HEK293 (cell line): ENCODE data around the gene AK3.
A peak's percentile ranks its signal among the peaks of the same experiment; 100 is the strongest.

Experiments used
- CTCF ChIA-PET: fragments of 350-600 bp; formaldehyde crosslinking; extraction: SDS; loops from one replicate; lab custom pipeline; 2021; ENCODE audit warnings: antibody characterized with exemption; lab: Yijun Ruan, JAX
- POLR2A ChIA-PET: fragments of 300-600 bp; formaldehyde crosslinking; extraction: SDS; loops from one replicate; lab custom pipeline; 2020; ENCODE audit warnings: antibody characterized with exemption, inconsistent platforms; lab: Yijun Ruan, JAX
- H3K27ac ChIP-seq: fragments of 200-500 bp; sonication (Bioruptor generic); 2 replicates; pipeline ENCODE4 v1.5.1; 2014; ENCODE audit warnings: low read depth, low read length, control low read depth, inconsistent platforms; ENCODE audit errors: extremely low read depth
- H3K36me3 ChIP-seq, 2 experiments: fragments of 200-500 bp in 1 of 2; sonication (Bioruptor generic) in 1 of 2; 1 replicate in 1 of 2; 2 replicates in 1 of 2; pipeline ENCODE4 v1.5.1; 2014 to 2017; ENCODE audit warnings: inconsistent platforms in 2 of 2, low read length in 2 of 2; ENCODE audit not compliant: control insufficient read depth in 2 of 2, insufficient read depth in 1 of 2
- H3K4me1 ChIP-seq: fragments of 200-500 bp; sonication (Bioruptor generic); 2 replicates; pipeline ENCODE4 v1.5.1; 2014; ENCODE audit warnings: mild to moderate bottlenecking, low read length, inconsistent platforms; ENCODE audit not compliant: control insufficient read depth, insufficient read depth
- H3K4me3 ChIP-seq: 2 replicates; pipeline ENCODE4 v1.5.1; 2011; ENCODE audit warnings: low read depth, mild to moderate bottlenecking, control low read depth, low read length, moderate library complexity
- H3K9me3 ChIP-seq: fragments of 200-500 bp; sonication (Bioruptor generic); 2 replicates; pipeline ENCODE4 v1.5.1; 2014; ENCODE audit warnings: low read depth, low read length, inconsistent platforms; ENCODE audit not compliant: control insufficient read depth, insufficient read depth
- GLIS1 ChIP-seq: fragments of 450-650 bp; formaldehyde crosslinking; IDR thresholded peaks from 2 replicates; pipeline ENCODE4 v1.5.1; 2016; ENCODE audit warnings: missing biosample characterization, missing genetic modification characterization
- GLIS2 ChIP-seq: fragments of 450-650 bp; formaldehyde crosslinking; IDR thresholded peaks from 2 replicates; pipeline ENCODE4 v1.5.1; 2016; ENCODE audit warnings: missing biosample characterization, missing genetic modification characterization
- MEIS1 ChIP-seq: sonication (generic); formaldehyde crosslinking; IDR thresholded peaks from 2 replicates; pipeline ENCODE4 v1.8.1; 2022; ENCODE audit warnings: missing genetic modification reagents, mild to moderate bottlenecking, borderline replicate concordance
- PBX3 ChIP-seq: sonication (generic); formaldehyde crosslinking; IDR thresholded peaks from 2 replicates; pipeline ENCODE4 v1.8.1; 2022; ENCODE audit warnings: mild to moderate bottlenecking, moderate library complexity, missing genetic modification reagents
- SP2 ChIP-seq: fragments of 450-650 bp; formaldehyde crosslinking; IDR thresholded peaks from 2 replicates; pipeline ENCODE4 v1.5.1; 2016; ENCODE audit warnings: missing biosample characterization, missing genetic modification characterization
- SP3 ChIP-seq: fragments of 450-650 bp; formaldehyde crosslinking; IDR thresholded peaks from 2 replicates; pipeline ENCODE4 v1.5.1; 2016; ENCODE audit warnings: missing biosample characterization, missing genetic modification characterization
- YY2 ChIP-seq: fragments of 450-650 bp; formaldehyde crosslinking; IDR thresholded peaks from 2 replicates; pipeline ENCODE4 v1.5.1; 2016; ENCODE audit warnings: missing biosample characterization, missing genetic modification characterization
- ZBTB20 ChIP-seq: fragments of 450-650 bp; formaldehyde crosslinking; IDR thresholded peaks from 2 replicates; pipeline ENCODE4 v1.5.1; 2016; ENCODE audit warnings: missing biosample characterization, missing genetic modification characterization
- ZBTB26 ChIP-seq: fragments of 450-650 bp; formaldehyde crosslinking; optimal IDR thresholded peaks from 2 replicates; pipeline ENCODE3; 2016; ENCODE audit warnings: missing biosample characterization, mild to moderate bottlenecking, missing genetic modification characterization
- ZBTB48 ChIP-seq: fragments of 450-650 bp; formaldehyde crosslinking; IDR thresholded peaks from 2 replicates; pipeline ENCODE4 v1.5.1; 2016; ENCODE audit warnings: missing biosample characterization, missing genetic modification characterization
- ZBTB8A ChIP-seq: fragments of 450-650 bp; formaldehyde crosslinking; IDR thresholded peaks from 2 replicates; pipeline ENCODE4 v1.5.1; 2016; ENCODE audit warnings: missing biosample characterization, missing genetic modification characterization
- ZEB2 ChIP-seq: fragments of 450-650 bp; formaldehyde crosslinking; IDR thresholded peaks from 2 replicates; pipeline ENCODE4 v1.5.1; 2016; ENCODE audit warnings: missing biosample characterization, missing genetic modification characterization
- ZFP37 ChIP-seq: fragments of 450-650 bp; formaldehyde crosslinking; IDR thresholded peaks from 2 replicates; pipeline ENCODE4 v1.5.1; 2016; ENCODE audit warnings: missing biosample characterization, missing genetic modification characterization
- ZNF133 ChIP-seq: fragments of 450-650 bp; formaldehyde crosslinking; IDR thresholded peaks from 2 replicates; pipeline ENCODE4 v1.5.1; 2016; ENCODE audit warnings: missing biosample characterization, missing genetic modification characterization
- ZNF19 ChIP-seq: fragments of 450-650 bp; formaldehyde crosslinking; IDR thresholded peaks from 2 replicates; pipeline ENCODE4; 2016; ENCODE audit warnings: missing biosample characterization, missing genetic modification characterization, low read depth
- ZNF221 ChIP-seq: fragments of 450-650 bp; formaldehyde crosslinking; IDR thresholded peaks from 2 replicates; pipeline ENCODE4 v1.5.1; 2017; ENCODE audit warnings: missing biosample characterization, missing genetic modification characterization, borderline replicate concordance
- ZNF274 ChIP-seq, 2 experiments: fragments of 200-500 bp in 1 of 2; fragments of 450-650 bp in 1 of 2; sonication (Bioruptor generic) in 1 of 2; formaldehyde crosslinking in 1 of 2; IDR thresholded peaks; 2 replicates each; pipeline versions ENCODE4 v1.5.1 to v1.6.1; 2014 to 2016; ENCODE audit warnings: borderline replicate concordance in 1 of 2, inconsistent platforms in 1 of 2, low read length in 1 of 2, missing biosample characterization in 1 of 2, missing genetic modification characterization in 1 of 2
- ZNF335 ChIP-seq: fragments of 450-650 bp; formaldehyde crosslinking; conservative IDR thresholded peaks from 2 replicates; pipeline ENCODE4 v1.5.1; 2016; ENCODE audit warnings: missing biosample characterization, missing genetic modification characterization
- ZNF341 ChIP-seq: fragments of 450-650 bp; formaldehyde crosslinking; IDR thresholded peaks from 2 replicates; pipeline ENCODE4; 2016; ENCODE audit warnings: low read depth, missing biosample characterization, missing genetic modification characterization
- ZNF366 ChIP-seq: fragments of 450-650 bp; formaldehyde crosslinking; conservative IDR thresholded peaks from 2 replicates; pipeline ENCODE4 v1.5.1; 2016; ENCODE audit warnings: missing biosample characterization, missing genetic modification characterization
- ZNF394 ChIP-seq: fragments of 450-650 bp; formaldehyde crosslinking; IDR thresholded peaks from 2 replicates; pipeline ENCODE4 v1.5.1; 2016; ENCODE audit warnings: missing biosample characterization, missing genetic modification characterization, mild to moderate bottlenecking, moderate library complexity, borderline replicate concordance
- ZNF501 ChIP-seq: fragments of 450-650 bp; formaldehyde crosslinking; IDR thresholded peaks from 2 replicates; pipeline ENCODE4 v1.5.1; 2016; ENCODE audit warnings: missing biosample characterization, missing genetic modification characterization
- ZNF571 ChIP-seq: fragments of 450-650 bp; formaldehyde crosslinking; IDR thresholded peaks from 2 replicates; pipeline ENCODE4 v1.5.0; 2017; ENCODE audit warnings: missing biosample characterization, missing genetic modification characterization
- ZNF626 ChIP-seq: fragments of 450-650 bp; sonication (Bioruptor Pico); formaldehyde crosslinking; IDR thresholded peaks from 2 replicates; pipeline ENCODE4 v1.5.1; 2018; ENCODE audit warnings: missing biosample characterization, missing genetic modification characterization, inconsistent platforms
- ZNF660 ChIP-seq: fragments of 450-650 bp; IDR thresholded peaks from 2 replicates; pipeline ENCODE4 v1.5.1; 2018; ENCODE audit warnings: missing biosample characterization, mild to moderate bottlenecking, missing genetic modification characterization
- ZNF76 ChIP-seq: fragments of 450-650 bp; formaldehyde crosslinking; IDR thresholded peaks from 2 replicates; pipeline ENCODE4; 2016; ENCODE audit warnings: low read depth, missing biosample characterization, missing genetic modification characterization, borderline replicate concordance
- TF ChIP-seq, protein P1 (sequence below): fragments of 450-650 bp; formaldehyde crosslinking; IDR thresholded peaks from 2 replicates; pipeline ENCODE4 v1.5.1; 2016; ENCODE audit warnings: missing biosample characterization, missing genetic modification characterization
- TF ChIP-seq, protein P2 (sequence below): fragments of 450-650 bp; formaldehyde crosslinking; IDR thresholded peaks from 2 replicates; pipeline ENCODE4 v1.5.1; 2016; ENCODE audit warnings: missing biosample characterization, missing genetic modification characterization
- TF ChIP-seq, protein P3 (sequence below): fragments of 450-650 bp; formaldehyde crosslinking; IDR thresholded peaks from 2 replicates; pipeline ENCODE4 v1.5.1; 2017; ENCODE audit warnings: missing biosample characterization, missing genetic modification characterization

Gene AK3

GRCh38 chr9:4667681-4668080, 73.3 kb downstream of the AK3 start (continued):
- TF ChIP-seq ZNF366 (tag by site-specific recombination) (no peak), ZFP37 (tag by site-specific recombination) (no peak), ZNF394 (tag by site-specific recombination) (no peak), GLIS2 (tag by site-specific recombination) (no peak), ZNF274 (IDR thresholded peaks at IDR 0.05; ENCODE audit: low read length) (no peak), ZNF274 (tag by site-specific recombination; IDR thresholded peaks at IDR 0.05; ENCODE audit: borderline replicate concordance) (no peak), ZNF221 (tag by site-specific recombination) (no peak)
- TF ChIP-seq, protein P1, sequence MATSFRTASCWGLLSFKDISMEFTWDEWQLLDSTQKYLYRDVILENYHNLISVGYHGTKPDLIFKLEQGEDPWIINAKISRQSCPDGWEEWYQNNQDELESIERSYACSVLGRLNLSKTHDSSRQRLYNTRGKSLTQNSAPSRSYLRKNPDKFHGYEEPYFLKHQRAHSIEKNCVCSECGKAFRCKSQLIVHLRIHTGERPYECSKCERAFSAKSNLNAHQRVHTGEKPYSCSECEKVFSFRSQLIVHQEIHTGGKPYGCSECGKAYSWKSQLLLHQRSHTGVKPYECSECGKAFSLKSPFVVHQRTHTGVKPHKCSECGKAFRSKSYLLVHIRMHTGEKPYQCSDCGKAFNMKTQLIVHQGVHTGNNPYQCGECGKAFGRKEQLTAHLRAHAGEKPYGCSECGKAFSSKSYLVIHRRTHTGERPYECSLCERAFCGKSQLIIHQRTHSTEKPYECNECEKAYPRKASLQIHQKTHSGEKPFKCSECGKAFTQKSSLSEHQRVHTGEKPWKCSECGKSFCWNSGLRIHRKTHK (tag by site-specific recombination): no peak

DNA sequence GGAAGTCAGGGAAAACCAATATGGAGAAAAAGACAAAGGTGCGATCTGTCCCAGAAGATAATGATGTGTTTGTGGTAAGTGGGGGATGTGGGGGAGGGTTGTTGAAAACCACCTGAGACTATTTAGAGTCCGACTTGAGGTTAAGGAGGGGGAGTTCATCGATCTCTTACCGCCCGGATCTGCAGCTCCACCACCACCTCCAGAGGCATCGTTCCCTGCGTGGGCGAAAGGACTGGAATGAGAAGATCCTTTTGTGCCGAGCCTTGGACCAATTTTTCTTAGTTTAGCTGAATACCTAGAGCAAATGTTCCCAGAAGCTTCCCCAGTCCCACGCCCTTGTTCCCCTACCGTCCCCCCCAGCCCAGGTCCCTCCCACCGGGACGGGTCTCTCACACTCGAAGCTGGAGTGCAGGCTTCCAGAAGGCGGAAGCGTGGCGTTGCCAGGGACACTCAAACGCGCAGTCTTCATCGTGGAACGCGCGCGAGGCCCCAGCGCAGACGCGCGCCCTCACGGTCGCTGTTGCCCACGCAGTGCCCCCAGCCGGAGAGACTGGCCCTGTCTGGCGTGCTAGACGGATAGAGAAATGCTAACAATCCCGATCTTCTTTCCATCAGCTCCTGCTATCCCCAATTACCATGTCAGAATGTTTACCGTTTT, 74.8 kb downstream of the AK3 start, which contains the start of gene SPATA6L:
Gene SPATA6L (minus strand): TSS at position 439 of the 658 bp plus-strand sequence. CDS start 230 bp downstream, at position 209.
- ChIA-PET POLR2A (interaction anchor here (0.6 to 2.7 kb wide), 10 partner anchors 11 to 963 kb away, joined by 3 to 20 read pairs (median 4); partner anchors contain the start of genes AK3, CDC37L1 and RIC1), CTCF (interaction anchor here (0.7 to 1.5 kb wide), 7 partner anchors 9 to 280 kb away, joined by 3 to 7 read pairs (median 4); no protein-coding TSS in a partner anchor)
- no peaks in the 10 kb centered on the region for H3K36me3 ChIP-seq
- H3K9me3 ChIP-seq: no peaks in the 10 kb centered on the region
- H3K4me1 ChIP-seq: peaks cover 5% of the 10 kb centered on the region
- H3K4me3 ChIP-seq: peak within 1 kb of the TSS; percentile 43
- no peak within 1 kb of the TSS; the same call in 1 of the 2 replicates for H3K27ac ChIP-seq
- TF ChIP-seq ZNF19 (no peak), ZNF335 (tag by site-specific recombination) (peak; percentile 63), ZBTB26 (tag by site-specific recombination) (peak; percentile 86), ZBTB20 (tag by site-specific recombination) (0 out of 2 replicates have a peak, but pooled peaks have one; percentile 24), ZNF341 (tag by site-specific recombination) (peak; percentile 30), ZNF660 (tag by site-specific recombination) (0 out of 2 replicates have a peak, but pooled peaks have one; percentile 21), PBX3 (CRISPR knock-in tag) (no peak), ZNF626 (tag by site-specific recombination) (no peak), SP2 (peak; percentile 48), ZBTB8A (tag by site-specific recombination) (no peak), ZNF571 (tag by site-specific recombination) (no peak), ZBTB48 (tag by site-specific recombination) (0 out of 2 replicates have a peak, but pooled peaks have one; percentile 32), ZNF133 (tag by site-specific recombination) (no peak), ZNF501 (peak; percentile 65), GLIS2 (tag by site-specific recombination) (peak; percentile 70), YY2 (tag by site-specific recombination) (no peak), MEIS1 (CRISPR knock-in tag) (no peak), GLIS1 (tag by site-specific recombination) (peak; percentile 41; the same call in 1 of the 2 replicates), ZEB2 (tag by site-specific recombination) (0 out of 2 replicates have a peak, but pooled peaks have one; percentile 10), ZNF76 (tag by site-specific recombination) (no peak), SP3 (peak; percentile 42; the same call in 1 of the 2 replicates)
- TF ChIP-seq, protein P2, sequence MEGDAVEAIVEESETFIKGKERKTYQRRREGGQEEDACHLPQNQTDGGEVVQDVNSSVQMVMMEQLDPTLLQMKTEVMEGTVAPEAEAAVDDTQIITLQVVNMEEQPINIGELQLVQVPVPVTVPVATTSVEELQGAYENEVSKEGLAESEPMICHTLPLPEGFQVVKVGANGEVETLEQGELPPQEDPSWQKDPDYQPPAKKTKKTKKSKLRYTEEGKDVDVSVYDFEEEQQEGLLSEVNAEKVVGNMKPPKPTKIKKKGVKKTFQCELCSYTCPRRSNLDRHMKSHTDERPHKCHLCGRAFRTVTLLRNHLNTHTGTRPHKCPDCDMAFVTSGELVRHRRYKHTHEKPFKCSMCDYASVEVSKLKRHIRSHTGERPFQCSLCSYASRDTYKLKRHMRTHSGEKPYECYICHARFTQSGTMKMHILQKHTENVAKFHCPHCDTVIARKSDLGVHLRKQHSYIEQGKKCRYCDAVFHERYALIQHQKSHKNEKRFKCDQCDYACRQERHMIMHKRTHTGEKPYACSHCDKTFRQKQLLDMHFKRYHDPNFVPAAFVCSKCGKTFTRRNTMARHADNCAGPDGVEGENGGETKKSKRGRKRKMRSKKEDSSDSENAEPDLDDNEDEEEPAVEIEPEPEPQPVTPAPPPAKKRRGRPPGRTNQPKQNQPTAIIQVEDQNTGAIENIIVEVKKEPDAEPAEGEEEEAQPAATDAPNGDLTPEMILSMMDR: peak; percentile 61
- TF ChIP-seq, protein P3, sequence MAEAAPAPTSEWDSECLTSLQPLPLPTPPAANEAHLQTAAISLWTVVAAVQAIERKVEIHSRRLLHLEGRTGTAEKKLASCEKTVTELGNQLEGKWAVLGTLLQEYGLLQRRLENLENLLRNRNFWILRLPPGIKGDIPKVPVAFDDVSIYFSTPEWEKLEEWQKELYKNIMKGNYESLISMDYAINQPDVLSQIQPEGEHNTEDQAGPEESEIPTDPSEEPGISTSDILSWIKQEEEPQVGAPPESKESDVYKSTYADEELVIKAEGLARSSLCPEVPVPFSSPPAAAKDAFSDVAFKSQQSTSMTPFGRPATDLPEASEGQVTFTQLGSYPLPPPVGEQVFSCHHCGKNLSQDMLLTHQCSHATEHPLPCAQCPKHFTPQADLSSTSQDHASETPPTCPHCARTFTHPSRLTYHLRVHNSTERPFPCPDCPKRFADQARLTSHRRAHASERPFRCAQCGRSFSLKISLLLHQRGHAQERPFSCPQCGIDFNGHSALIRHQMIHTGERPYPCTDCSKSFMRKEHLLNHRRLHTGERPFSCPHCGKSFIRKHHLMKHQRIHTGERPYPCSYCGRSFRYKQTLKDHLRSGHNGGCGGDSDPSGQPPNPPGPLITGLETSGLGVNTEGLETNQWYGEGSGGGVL (tag by site-specific recombination): peak; percentile 82
